ENCODE measurements around the gene N4BP3. TPM values are rescaled to one million over a fixed set of nuclear protein-coding genes. Genes with fewer than 3 reads are reported as not detected.
"Not testable (repeated sequence)": the region's sequence is repeated elsewhere in the genome, so short reads cannot be mapped to it uniquely, and the experiment has no call there.

N4BP3 gene
- total RNA-seq, 2 donors from 2014 or later, result 2.2 to 3.3 TPM

DNA sequence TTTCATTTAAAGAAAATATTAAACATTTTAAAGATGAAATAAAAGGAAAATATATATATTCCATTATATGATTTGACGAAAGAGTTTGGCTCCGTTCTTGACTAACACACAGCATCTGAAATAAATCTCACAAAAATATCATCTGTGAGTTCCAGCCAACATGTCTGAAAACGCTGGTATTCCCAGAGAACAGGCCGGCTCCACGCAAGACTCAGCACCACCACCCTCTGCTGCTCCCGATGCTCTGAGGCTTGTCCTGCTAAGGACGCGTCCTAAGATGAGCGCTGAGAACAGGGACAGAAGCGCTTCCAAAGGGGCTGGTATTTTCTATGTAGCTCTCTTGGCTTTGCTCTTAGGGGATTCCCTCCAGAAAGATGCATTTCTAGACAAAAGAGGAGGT is 40.6 kb upstream of the N4BP3 start:
- Histone ChIP-seq H3K4me3 (no peak overlapping the region), H3K9ac (ENCODE audit: low read depth in 2 of 2, low read length in 2 of 2) (no peak overlapping the region), H3K27me3 (no peaks in the 10 kb centered on the region), H3K9me3 (no peaks in the 10 kb centered on the region), H3K27ac (no peak overlapping the region), H3K4me1 (no peaks in the 10 kb centered on the region), H3K36me3 (no peaks in the 10 kb centered on the region)
- intact Hi-C loops (cut with DNase I), result no loop called here
- TF ChIP-seq, protein P1, sequence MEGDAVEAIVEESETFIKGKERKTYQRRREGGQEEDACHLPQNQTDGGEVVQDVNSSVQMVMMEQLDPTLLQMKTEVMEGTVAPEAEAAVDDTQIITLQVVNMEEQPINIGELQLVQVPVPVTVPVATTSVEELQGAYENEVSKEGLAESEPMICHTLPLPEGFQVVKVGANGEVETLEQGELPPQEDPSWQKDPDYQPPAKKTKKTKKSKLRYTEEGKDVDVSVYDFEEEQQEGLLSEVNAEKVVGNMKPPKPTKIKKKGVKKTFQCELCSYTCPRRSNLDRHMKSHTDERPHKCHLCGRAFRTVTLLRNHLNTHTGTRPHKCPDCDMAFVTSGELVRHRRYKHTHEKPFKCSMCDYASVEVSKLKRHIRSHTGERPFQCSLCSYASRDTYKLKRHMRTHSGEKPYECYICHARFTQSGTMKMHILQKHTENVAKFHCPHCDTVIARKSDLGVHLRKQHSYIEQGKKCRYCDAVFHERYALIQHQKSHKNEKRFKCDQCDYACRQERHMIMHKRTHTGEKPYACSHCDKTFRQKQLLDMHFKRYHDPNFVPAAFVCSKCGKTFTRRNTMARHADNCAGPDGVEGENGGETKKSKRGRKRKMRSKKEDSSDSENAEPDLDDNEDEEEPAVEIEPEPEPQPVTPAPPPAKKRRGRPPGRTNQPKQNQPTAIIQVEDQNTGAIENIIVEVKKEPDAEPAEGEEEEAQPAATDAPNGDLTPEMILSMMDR (IDR thresholded peaks at IDR 0.05), result no peak
- DNase-seq, result no peak

DNA sequence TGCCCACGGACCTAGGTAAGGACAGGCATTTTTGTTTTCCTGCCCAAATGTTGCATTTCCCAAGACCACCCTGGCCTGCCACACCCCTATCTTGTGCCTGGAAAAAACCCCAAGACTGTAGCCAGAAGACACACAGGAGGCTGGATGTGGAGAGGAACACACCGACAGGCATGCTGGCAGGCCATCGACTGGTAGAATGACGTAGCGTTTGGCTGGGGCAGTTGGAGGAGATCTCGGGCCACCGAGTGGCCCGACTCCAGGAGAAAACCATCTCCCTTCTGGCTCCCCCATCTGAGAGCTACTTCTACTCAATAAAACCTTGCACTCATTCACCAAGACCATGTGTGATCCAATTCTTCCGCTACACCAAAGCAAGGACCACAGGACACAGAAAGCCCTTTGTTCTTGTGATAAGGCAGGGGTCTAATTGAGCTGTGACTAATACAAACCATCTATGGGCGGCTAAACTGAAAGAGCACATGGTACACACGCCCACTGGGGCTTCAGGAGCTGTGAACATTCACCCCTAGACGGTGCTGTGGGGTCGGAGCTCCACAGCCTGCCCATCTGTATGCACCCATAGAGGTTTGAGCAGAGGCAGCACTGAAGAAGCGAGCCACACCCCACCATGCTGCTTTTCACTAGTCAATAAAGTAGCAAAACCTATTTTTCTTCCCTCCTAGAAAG is 38.9 kb upstream of the N4BP3 start:
- TF ChIP-seq, protein P1 (IDR thresholded peaks at IDR 0.05), result no peak
- Histone ChIP-seq H3K4me3 (no peak overlapping the region), H3K9me3 (no peaks in the 10 kb centered on the region), H3K9ac (ENCODE audit: low read depth in 2 of 2, low read length in 2 of 2) (no peak overlapping the region), H3K27ac (no peak overlapping the region), H3K27me3 (no peaks in the 10 kb centered on the region), H3K4me1 (no peaks in the 10 kb centered on the region), H3K36me3 (no peaks in the 10 kb centered on the region)
- intact Hi-C loops (cut with DNase I), result loop anchor here (2.0 kb wide), 1 partner anchor 88 kb away; no protein-coding TSS in a partner anchor
- DNase-seq, result no peak

DNA sequence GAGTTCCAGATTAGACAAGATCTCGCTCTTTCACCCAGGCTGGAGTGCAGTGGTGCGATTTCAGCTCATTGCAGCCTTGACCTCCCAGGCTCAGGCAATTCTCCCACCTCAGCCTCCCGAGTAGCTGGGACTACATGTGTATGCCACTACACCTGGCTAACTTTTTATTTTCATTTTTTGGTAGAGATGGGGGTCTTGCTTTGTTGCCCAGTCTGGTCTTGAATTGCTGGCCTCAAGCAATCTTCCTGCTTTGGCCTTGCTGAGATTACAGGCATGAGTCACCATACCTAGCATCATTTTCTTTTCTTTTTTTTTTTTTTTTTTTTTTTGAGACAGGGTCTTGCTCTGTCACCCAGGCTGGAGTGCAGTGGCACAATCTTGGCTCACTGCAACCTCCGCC is 36.4 kb upstream of the N4BP3 start:
- H3K27me3 ChIP-seq; H3K36me3 ChIP-seq; H3K9me3 ChIP-seq; H3K27ac ChIP-seq; H3K9ac ChIP-seq (ENCODE audit: low read depth in 2 of 2, low read length in 2 of 2); H3K4me1 ChIP-seq; H3K4me3 ChIP-seq; DNase-seq: not testable (repeated sequence)
- intact Hi-C loops (cut with DNase I), result loop anchor here (5.0 kb wide), 1 partner anchor 70 kb away; no protein-coding TSS in a partner anchor

DNA sequence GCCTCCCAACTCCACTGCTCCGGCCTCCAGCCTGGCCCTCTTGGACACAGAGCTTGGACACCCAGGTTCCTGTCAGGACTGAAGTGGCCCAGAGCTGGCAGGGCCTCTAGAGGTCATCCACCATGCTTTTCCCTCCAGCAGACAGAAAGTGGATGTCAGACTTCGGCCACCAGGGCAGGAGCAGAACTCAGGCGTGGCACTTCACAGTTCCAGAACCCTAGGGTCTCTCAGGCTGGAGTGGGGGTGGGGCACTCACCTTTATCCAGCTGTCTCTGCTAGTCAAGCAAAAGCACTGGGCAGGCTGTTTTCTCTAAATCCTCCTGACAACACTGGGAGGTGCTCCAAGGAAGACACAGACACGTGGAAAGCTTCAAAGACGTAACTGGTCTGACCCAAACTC is 35.6 kb upstream of the N4BP3 start:
- TF ChIP-seq, protein P1 (IDR thresholded peaks at IDR 0.05), result no peak
- H3K36me3 ChIP-seq, result no peaks in the 10 kb centered on the region
- no peaks in the 10 kb centered on the region for H3K27me3 ChIP-seq
- no peaks in the 10 kb centered on the region for H3K4me1 ChIP-seq
- H3K4me3 ChIP-seq, result no peak overlapping the region
- H3K9ac ChIP-seq (ENCODE audit: low read depth in 2 of 2, low read length in 2 of 2), result no peak overlapping the region
- no peak for DNase-seq
- no peaks in the 10 kb centered on the region for H3K9me3 ChIP-seq
- no peak overlapping the region for H3K27ac ChIP-seq
- intact Hi-C loops (cut with DNase I), result loop anchor here (5.0 kb wide), 1 partner anchor 70 kb away; no protein-coding TSS in a partner anchor

DNA sequence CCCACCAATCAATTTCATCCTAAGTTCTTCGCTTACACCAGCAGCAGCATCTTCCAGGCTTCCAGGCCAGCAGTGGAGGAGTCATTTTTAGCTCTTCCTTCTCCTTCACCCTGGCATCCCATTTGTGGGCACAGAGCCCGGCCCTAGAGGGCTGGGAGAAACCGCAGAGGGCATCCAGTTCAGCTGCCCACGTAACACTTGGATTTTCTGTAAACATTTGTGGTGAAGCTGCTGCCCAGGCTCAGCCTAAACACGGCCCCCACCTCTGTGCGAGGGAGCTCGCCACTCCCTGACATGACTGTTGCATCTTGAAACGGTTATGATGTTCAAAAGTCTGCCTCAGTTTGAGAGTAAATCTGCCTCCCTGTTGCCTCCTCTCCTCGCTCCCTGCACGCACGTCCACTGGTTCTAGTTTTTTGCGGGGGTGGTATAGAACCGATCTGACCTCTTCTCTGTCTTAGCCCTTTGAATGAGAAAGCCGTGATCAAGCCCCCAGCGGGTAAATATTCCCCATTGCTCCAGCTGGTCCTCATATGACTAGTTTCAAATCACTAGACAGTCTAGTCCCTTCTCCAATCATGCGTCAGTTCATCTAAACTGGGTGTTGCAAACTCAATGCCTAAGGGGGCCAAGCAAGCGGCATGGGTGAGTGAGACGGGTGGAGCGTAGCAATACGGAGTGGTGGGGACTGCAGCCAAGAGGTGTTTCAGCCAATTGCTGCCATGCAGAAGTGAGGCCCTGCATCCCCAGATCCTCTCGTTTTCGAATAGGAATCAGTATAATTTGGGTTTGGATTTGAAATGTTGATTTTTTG is 34.9 kb upstream of the N4BP3 start:
- H3K4me1 ChIP-seq, result no peaks in the 10 kb centered on the region
- H3K27ac ChIP-seq, result no peak overlapping the region
- no peak overlapping the region for H3K9ac ChIP-seq (ENCODE audit: low read depth in 2 of 2, low read length in 2 of 2)
- no peaks in the 10 kb centered on the region for H3K36me3 ChIP-seq
- TF ChIP-seq, protein P1 (IDR thresholded peaks at IDR 0.05), result no peak
- no peak overlapping the region for H3K4me3 ChIP-seq
- DNase-seq, result no peak
- H3K27me3 ChIP-seq, result no peaks in the 10 kb centered on the region
- H3K9me3 ChIP-seq, result no peaks in the 10 kb centered on the region
- intact Hi-C loops (cut with DNase I), result loop anchor here (5.0 kb wide), 1 partner anchor 69 kb away; no protein-coding TSS in a partner anchor

DNA sequence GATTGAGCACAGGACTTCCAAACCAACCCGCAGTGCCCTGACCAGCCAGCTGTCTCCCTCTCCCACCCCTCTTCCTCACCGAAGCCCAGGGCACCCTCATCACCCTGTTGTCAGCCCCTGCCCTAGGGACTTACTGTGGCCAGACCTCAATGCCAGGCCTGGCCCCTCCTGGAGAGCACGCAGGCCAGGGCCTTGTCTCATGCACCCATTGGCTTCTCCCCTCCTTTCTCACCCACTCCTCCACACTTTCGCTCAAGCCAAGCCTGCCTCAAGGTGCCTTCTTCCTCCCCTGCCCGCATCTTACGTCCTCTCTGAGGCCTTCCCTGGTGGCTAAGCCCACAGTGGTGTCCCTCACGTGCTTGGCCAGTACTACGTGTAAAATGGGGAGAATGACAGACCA is 33.3 kb upstream of the N4BP3 start:
- H3K36me3 ChIP-seq, result no peaks in the 10 kb centered on the region
- intact Hi-C loops (cut with DNase I), result no loop called here
- H3K4me3 ChIP-seq, result no peak overlapping the region
- no peak overlapping the region for H3K9ac ChIP-seq (ENCODE audit: low read depth in 2 of 2, low read length in 2 of 2)
- no peaks in the 10 kb centered on the region for H3K27me3 ChIP-seq
- no peak overlapping the region for H3K27ac ChIP-seq
- TF ChIP-seq, protein P1 (IDR thresholded peaks at IDR 0.05), result no peak
- no peak for DNase-seq
- H3K4me1 ChIP-seq, result no peaks in the 10 kb centered on the region
- H3K9me3 ChIP-seq, result no peaks in the 10 kb centered on the region
